ENCODE results near the gene ZNF33A. TPM values are rescaled to one million over a fixed set of nuclear protein-coding genes. Genes with fewer than 3 reads are reported as not detected.

ZNF33A gene
- total RNA-seq (ENCODE audit: unreplicated experiment): 29.3 TPM
- long read RNA-seq, full-length matches to known transcripts: 3 of 7 reads
- long read RNA-seq, partial matches to known transcripts: 0 of 7 reads
- long read RNA-seq, other reads (novel, unspliced or antisense): 4 of 7 reads

DNA sequence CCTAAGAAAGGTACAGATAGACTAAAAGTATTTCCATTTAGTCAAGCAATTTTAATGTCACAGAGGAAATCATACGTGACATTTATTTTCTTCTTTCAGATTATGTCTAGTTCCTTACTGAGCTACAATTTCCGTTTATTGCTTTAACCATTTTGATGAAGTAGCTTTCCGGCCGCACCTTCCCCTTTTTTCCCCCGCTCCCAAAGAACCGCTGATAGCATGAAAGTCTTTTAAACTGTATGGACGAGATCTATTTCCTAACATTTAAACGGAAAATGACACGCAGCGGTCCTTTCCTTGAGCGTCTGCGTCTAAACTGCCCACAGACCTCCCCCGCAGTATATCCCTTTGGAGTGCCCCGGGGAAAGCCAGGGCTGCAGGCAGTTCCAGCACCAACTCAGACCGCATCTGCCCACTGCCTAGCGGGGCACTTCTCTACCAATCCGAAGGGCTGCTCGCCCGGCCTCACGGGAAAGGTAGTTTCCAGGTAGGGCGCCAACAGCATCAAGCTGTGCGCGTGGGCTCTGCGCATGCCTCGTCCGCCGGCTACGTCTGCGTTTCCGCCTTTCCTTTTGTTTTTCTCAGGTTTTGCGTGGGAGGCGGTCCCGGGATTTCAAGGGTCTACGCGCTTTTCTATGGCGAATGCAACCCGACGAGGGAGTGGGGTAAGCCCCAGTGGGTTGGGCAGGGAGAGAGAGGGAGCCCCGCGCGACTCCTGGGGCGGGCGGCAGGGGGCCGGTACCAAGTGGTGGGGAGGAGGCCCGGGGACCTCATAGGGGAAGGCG, at the start of gene ZNF33A:
TSS of gene ZNF33A (plus strand) at position 557 of the 785 bp plus-strand sequence. CDS start 1,667 bp downstream, outside the sequence.
- TF ChIP-seq, protein P1, sequence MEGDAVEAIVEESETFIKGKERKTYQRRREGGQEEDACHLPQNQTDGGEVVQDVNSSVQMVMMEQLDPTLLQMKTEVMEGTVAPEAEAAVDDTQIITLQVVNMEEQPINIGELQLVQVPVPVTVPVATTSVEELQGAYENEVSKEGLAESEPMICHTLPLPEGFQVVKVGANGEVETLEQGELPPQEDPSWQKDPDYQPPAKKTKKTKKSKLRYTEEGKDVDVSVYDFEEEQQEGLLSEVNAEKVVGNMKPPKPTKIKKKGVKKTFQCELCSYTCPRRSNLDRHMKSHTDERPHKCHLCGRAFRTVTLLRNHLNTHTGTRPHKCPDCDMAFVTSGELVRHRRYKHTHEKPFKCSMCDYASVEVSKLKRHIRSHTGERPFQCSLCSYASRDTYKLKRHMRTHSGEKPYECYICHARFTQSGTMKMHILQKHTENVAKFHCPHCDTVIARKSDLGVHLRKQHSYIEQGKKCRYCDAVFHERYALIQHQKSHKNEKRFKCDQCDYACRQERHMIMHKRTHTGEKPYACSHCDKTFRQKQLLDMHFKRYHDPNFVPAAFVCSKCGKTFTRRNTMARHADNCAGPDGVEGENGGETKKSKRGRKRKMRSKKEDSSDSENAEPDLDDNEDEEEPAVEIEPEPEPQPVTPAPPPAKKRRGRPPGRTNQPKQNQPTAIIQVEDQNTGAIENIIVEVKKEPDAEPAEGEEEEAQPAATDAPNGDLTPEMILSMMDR (IDR thresholded peaks at IDR 0.05; ENCODE audit: unreplicated experiment): no peak
- Mint-ChIP-seq H3K4me3 (ENCODE audit: unreplicated experiment) (peak within 1 kb of the TSS; percentile 90), H3K27ac (ENCODE audit: unreplicated experiment) (peak within 1 kb of the TSS; percentile 84), H3K9me3 (ENCODE audit: unreplicated experiment) (no peaks in the 10 kb centered on the region), H3K36me3 (ENCODE audit: low read depth, unreplicated experiment) (no peaks in the 10 kb centered on the region), H3K4me1 (ENCODE audit: unreplicated experiment) (peaks cover 15% of the 10 kb centered on the region), H3K27me3 (ENCODE audit: unreplicated experiment) (peaks cover 5% of the 10 kb centered on the region)
- peak; percentile 74 for DNase-seq (ENCODE audit: low spot score)

DNA sequence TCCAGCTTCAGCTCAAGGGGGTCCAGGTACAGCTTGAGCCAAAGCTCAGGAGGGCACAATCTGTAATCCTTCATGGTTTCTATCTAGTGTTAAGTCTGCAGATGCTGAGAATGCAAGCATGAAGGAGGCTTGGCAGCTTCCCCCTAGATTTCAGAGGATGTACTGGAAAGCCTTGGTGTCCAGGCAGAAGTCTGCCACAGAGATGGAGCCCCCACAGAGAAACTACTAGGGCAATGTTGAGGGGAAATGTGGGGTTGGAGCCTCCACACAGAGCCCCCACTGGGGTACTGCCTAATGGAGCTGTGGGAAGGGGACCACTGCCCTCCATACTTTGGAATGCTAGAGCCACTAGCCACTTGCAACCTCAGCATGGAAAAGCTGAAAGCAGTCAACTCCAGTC, 45.5 kb upstream of the ZNF33A start:
- Mint-ChIP-seq H3K27ac (ENCODE audit: unreplicated experiment) (no peak overlapping the region), H3K4me1 (ENCODE audit: unreplicated experiment) (no peaks in the 10 kb centered on the region), H3K9me3 (ENCODE audit: unreplicated experiment) (peaks cover 13% of the 10 kb centered on the region), H3K36me3 (ENCODE audit: low read depth, unreplicated experiment) (peaks cover 32% of the 10 kb centered on the region), H3K4me3 (ENCODE audit: unreplicated experiment) (no peak overlapping the region), H3K27me3 (ENCODE audit: unreplicated experiment) (peaks cover 2% of the 10 kb centered on the region)
- no peak for DNase-seq (ENCODE audit: low spot score)
- TF ChIP-seq, protein P1 (IDR thresholded peaks at IDR 0.05; ENCODE audit: unreplicated experiment): no peak

DNA sequence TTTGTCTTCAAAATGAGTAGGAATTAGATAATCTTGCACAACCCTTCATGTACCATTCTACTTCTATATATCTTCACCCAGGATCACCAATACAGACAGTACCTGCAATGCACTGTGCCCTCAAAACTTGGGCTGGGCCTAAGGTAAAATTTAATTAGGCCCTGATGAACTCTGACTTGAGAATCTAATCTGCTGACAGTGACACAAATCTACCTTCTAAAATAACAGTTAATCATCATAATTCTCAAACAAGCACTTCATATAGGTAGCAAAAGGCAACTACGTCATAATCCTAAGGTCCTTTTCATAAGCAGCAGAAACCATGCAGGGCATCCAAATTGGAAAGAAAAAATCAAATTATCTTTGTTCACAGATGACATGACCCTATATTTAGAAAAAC, 38.1 kb upstream of the ZNF33A start:
- Mint-ChIP-seq H3K4me1 (ENCODE audit: unreplicated experiment) (peaks cover 5% of the 10 kb centered on the region), H3K36me3 (ENCODE audit: low read depth, unreplicated experiment) (peaks cover 24% of the 10 kb centered on the region), H3K4me3 (ENCODE audit: unreplicated experiment) (no peak overlapping the region), H3K27me3 (ENCODE audit: unreplicated experiment) (peaks cover 7% of the 10 kb centered on the region), H3K9me3 (ENCODE audit: unreplicated experiment) (peaks cover 16% of the 10 kb centered on the region), H3K27ac (ENCODE audit: unreplicated experiment) (no peak overlapping the region)
- no peak for DNase-seq (ENCODE audit: low spot score)
- TF ChIP-seq, protein P1 (IDR thresholded peaks at IDR 0.05; ENCODE audit: unreplicated experiment): no peak

DNA sequence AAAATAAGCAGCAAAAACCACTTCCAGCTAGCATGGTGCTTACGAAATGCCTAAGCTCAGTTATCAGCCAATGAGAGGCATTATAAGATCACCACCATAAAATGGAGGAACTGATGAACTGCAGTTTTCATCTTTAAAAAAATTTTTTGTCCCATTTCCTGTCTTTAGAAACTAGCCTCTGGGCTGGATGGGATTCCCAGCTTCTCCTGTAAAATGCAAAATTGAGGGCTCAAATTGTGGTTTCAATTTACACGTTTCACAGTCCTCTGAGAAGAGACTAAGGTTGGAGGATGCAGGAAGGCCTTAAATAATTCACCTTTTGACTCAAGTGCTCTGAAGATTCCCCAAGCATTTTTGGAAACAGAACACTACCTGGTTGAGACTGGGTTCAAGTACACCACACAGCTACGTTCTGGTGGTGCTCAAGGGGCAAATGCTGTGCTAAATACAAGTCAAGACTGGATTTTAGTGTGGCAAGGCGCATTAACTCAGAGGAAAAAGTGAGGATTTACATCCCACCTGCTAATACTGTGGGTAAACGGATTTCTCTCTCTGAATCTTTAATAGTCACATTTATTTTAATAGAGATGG, 35.0 kb upstream of the ZNF33A start:
- H3K4me3 Mint-ChIP-seq (ENCODE audit: unreplicated experiment): peak overlapping the region; percentile 90
- peaks cover 7% of the 10 kb centered on the region for H3K9me3 Mint-ChIP-seq (ENCODE audit: unreplicated experiment)
- DNase-seq (ENCODE audit: low spot score): no peak
- peaks cover 9% of the 10 kb centered on the region for H3K27me3 Mint-ChIP-seq (ENCODE audit: unreplicated experiment)
- H3K27ac Mint-ChIP-seq (ENCODE audit: unreplicated experiment): peak overlapping the region; percentile 36
- H3K36me3 Mint-ChIP-seq (ENCODE audit: low read depth, unreplicated experiment): peaks cover 9% of the 10 kb centered on the region
- TF ChIP-seq, protein P1 (IDR thresholded peaks at IDR 0.05; ENCODE audit: unreplicated experiment): no peak
- H3K4me1 Mint-ChIP-seq (ENCODE audit: unreplicated experiment): peaks cover 5% of the 10 kb centered on the region

Data from endothelial cell (in vitro differentiated cells).